Mononuclear cell (primary cell): ENCODE results near the gene KDM7A. TPM values are rescaled to one million over a fixed set of nuclear protein-coding genes. Genes with fewer than 3 reads are reported as not detected.

Experiments
- total RNA-seq: library from RNA; depleted of rRNA; stranded (reverse); fragments of >200 nt; gene quantifications from one replicate; pipeline ENCODE4 v1.2.3, GENCODE V29; 2012

KDM7A gene
- total RNA-seq, 1 donor = 57.5 TPM

Other genes starting within 250 kb of the KDM7A start
- 70.6 TPM for gene PARP12, start 114.0 kb downstream of the KDM7A start, total RNA-seq
- 33.2 TPM for gene SLC37A3, start 221.5 kb upstream of the KDM7A start, total RNA-seq
- 1.5 TPM for gene RAB19, start 227.1 kb upstream of the KDM7A start, total RNA-seq